H1 (cell line): ENCODE results near the gene SRD5A3.

ENCODE experiments used
- EZH2 ChIP-seq: fragments of 200-600 bp; sonication (generic); IDR thresholded peaks from 2 replicates; pipeline ENCODE4 v1.7.1; 2012; ENCODE audit warnings: low read depth, mild to moderate bottlenecking, moderate library complexity, low read length, inconsistent platforms; ENCODE audit not compliant: severe bottlenecking
- GABPA ChIP-seq: IDR thresholded peaks from 2 replicates; pipeline ENCODE4 v1.6.1; 2011; ENCODE audit warnings: mild to moderate bottlenecking, low read length, moderate library complexity, borderline replicate concordance; ENCODE audit not compliant: insufficient read depth
- HDAC2 ChIP-seq, 2 experiments: fragments of 300-600 bp in 1 of 2; sonication (generic) in 1 of 2; IDR thresholded peaks; 2 replicates each; pipeline ENCODE4 v1.6.1; 2011 to 2012; ENCODE audit warnings: low read depth in 2 of 2, low read length in 2 of 2, mild to moderate bottlenecking in 2 of 2, moderate library complexity in 2 of 2, borderline replicate concordance in 1 of 2, inconsistent platforms in 1 of 2
- NRF1 ChIP-seq: IDR thresholded peaks from 2 replicates; pipeline ENCODE4 v1.6.1; 2011; ENCODE audit warnings: mild to moderate bottlenecking, low read depth, low read length, improper control_type of control experiment
- SP4 ChIP-seq: IDR thresholded peaks from 2 replicates; pipeline ENCODE4 v1.6.1; 2012; ENCODE audit warnings: low read length, inconsistent platforms
- TF ChIP-seq, protein P1 (sequence below), 3 experiments: IDR thresholded peaks; 1 replicate in 2 of 3; 2 replicates in 1 of 3; pipeline versions ENCODE4 v1.5.1 to v1.6.1; 2011; ENCODE audit warnings: low read length in 3 of 3, mild to moderate bottlenecking in 3 of 3, inconsistent platforms in 2 of 3, low read depth in 1 of 3, moderate library complexity in 1 of 3; ENCODE audit not compliant: insufficient read depth in 1 of 3; ENCODE audit errors: control extremely low read depth in 1 of 3

DNA sequence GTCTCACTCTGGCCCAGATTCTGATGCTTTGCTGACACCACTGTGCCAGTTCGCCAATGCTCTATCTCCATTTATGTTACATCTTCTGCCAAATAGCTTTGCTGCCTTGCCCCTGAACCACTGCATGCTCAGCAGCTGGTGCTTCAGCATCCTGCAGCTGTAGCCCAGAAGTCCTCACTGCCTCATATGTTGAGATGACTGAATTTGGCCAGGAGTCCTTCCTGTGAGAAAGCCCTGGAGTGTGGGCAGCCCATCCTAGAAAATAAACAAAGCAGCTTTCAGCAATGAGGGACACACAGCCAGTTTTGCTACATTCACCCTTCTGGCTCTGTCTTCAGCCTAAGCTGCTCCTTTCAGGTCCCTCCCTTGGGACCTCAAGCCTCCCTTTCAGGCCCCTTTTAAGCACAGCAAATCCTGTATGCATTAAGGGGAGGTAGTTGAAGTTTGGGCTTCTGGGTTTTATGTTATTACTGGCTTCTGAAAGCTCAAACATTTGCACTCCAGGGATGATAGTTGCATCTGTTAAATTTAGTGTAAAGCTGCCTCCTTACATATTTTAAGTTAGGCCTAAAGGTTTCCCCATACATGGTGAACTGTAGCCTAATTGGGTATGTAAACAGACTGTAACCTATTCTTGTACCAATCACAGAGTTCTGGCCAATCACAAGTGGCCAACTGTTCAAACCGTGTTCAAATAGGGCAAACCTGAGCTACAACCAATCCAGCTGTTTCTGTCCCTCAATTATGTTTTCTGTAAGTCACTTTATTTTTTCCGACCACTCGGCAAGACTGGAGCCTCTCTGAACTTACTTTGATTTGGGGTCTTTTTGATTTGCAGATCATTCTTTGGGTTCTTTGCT is 47.6 kb downstream of the SRD5A3 start:
- TF ChIP-seq GABPA = no peak
- TF ChIP-seq, protein P1, sequence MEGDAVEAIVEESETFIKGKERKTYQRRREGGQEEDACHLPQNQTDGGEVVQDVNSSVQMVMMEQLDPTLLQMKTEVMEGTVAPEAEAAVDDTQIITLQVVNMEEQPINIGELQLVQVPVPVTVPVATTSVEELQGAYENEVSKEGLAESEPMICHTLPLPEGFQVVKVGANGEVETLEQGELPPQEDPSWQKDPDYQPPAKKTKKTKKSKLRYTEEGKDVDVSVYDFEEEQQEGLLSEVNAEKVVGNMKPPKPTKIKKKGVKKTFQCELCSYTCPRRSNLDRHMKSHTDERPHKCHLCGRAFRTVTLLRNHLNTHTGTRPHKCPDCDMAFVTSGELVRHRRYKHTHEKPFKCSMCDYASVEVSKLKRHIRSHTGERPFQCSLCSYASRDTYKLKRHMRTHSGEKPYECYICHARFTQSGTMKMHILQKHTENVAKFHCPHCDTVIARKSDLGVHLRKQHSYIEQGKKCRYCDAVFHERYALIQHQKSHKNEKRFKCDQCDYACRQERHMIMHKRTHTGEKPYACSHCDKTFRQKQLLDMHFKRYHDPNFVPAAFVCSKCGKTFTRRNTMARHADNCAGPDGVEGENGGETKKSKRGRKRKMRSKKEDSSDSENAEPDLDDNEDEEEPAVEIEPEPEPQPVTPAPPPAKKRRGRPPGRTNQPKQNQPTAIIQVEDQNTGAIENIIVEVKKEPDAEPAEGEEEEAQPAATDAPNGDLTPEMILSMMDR (IDR thresholded peaks at IDR 0.05; ENCODE audit: control extremely low read depth in 1 of 3, insufficient read depth in 1 of 3, low read depth in 1 of 3, low read length in 3 of 3) = no peak
- no peak for TF ChIP-seq NRF1
- TF ChIP-seq EZH2 = no peak
- TF ChIP-seq SP4 = no peak
- no peak for TF ChIP-seq HDAC2 (IDR thresholded peaks at IDR 0.05; ENCODE audit: borderline replicate concordance in 1 of 2, low read depth in 2 of 2, low read length in 2 of 2)
